Prostate gland (tissue), 2 donors: ENCODE measurements around the gene MYH16.
A peak's percentile ranks its signal among the peaks of the same experiment; 100 is the strongest.
"Not testable (repeated sequence)": the region's sequence is repeated elsewhere in the genome, so short reads cannot be mapped to it uniquely, and the experiment has no call there.

Experiments
- POLR2A ChIP-seq: fragments of 450-650 bp; IDR thresholded peaks from one replicate; pipeline ENCODE4 v1.6.1; 2016; ENCODE audit warnings: antibody characterized with exemption, mild to moderate bottlenecking
- POLR2AphosphoS5 ChIP-seq: sonication (generic); formaldehyde crosslinking; IDR thresholded peaks from one replicate; pipeline ENCODE4 v1.6.1; 2017; ENCODE audit warnings: antibody characterized with exemption
- TF ChIP-seq, protein P1 (sequence below), 4 experiments: fragments of 200-600 bp in 2 of 4; fragments of 450-650 bp in 2 of 4; sonication (generic) in 2 of 4; IDR thresholded peaks; 1 replicate in 3 of 4; 2 replicates in 1 of 4; pipeline ENCODE4 v1.5.1; 2016 to 2019; ENCODE audit warnings: antibody characterized with exemption in 4 of 4, mild to moderate bottlenecking in 2 of 4, moderate library complexity in 2 of 4

DNA sequence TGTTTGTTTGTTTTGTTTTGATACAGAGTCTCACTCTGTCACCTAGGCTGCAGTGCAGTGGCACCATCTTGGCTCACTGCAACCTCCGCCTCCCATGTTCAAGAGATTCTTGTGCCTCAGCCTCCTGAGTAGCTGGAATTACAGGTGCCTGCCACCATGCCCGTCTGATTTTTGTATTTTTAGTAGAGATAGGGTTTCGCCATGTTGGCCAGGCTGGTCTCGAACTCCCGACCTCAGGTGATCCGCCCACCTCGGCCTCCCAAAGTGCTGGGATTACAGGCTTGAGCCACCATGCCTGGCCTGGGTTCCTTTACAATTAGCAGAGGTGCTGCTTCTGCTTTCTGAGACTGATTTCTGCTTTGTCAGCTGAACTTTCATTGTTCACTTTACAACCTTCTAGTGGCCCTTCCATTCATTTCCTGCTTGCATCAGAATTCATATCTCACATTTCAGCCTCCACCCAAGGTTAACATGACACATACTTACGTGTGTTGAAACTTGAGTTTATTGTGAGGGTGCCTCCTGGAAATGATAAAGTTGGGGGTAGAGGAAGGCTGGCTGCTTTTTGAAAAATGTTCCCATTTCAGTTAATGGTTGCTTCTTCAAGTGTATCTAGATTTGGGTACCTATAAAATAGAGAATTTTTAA, 57.8 kb downstream of the MYH16 start:
- TF ChIP-seq POLR2A, result peak; percentile 30
- TF ChIP-seq POLR2AphosphoS5, result not testable (repeated sequence)
- TF ChIP-seq, protein P1, sequence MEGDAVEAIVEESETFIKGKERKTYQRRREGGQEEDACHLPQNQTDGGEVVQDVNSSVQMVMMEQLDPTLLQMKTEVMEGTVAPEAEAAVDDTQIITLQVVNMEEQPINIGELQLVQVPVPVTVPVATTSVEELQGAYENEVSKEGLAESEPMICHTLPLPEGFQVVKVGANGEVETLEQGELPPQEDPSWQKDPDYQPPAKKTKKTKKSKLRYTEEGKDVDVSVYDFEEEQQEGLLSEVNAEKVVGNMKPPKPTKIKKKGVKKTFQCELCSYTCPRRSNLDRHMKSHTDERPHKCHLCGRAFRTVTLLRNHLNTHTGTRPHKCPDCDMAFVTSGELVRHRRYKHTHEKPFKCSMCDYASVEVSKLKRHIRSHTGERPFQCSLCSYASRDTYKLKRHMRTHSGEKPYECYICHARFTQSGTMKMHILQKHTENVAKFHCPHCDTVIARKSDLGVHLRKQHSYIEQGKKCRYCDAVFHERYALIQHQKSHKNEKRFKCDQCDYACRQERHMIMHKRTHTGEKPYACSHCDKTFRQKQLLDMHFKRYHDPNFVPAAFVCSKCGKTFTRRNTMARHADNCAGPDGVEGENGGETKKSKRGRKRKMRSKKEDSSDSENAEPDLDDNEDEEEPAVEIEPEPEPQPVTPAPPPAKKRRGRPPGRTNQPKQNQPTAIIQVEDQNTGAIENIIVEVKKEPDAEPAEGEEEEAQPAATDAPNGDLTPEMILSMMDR (IDR thresholded peaks at IDR 0.05), result not testable (repeated sequence)
